Hepatocyte (in vitro differentiated cells): ENCODE results near the gene WIZ. TPM values are rescaled to one million over a fixed set of nuclear protein-coding genes. Genes with fewer than 3 reads are reported as not detected.

ENCODE experiments used
- DNase-seq: peaks from one replicate; pipeline ENCODE4 v3.0.0-alpha.2; 2016; ENCODE audit warnings: low spot score
- H2AFZ ChIP-seq: fragments of 200-600 bp; sonication (generic); 2 replicates; pipeline ENCODE4 v1.6.0; 2016; ENCODE audit warnings: antibody characterized with exemption, mild to moderate bottlenecking
- H3K27ac ChIP-seq: fragments of 200-600 bp; sonication (generic); 2 replicates; pipeline ENCODE4 v1.5.1; 2016; ENCODE audit warnings: mild to moderate bottlenecking
- H3K27me3 ChIP-seq: fragments of 200-600 bp; sonication (generic); 2 replicates; pipeline ENCODE4 v1.6.1; 2016
- H3K36me3 ChIP-seq: fragments of 200-600 bp; sonication (generic); replicated peaks from 2 replicates; pipeline ENCODE4 v1.5.1; 2016; ENCODE audit warnings: low read depth; ENCODE audit not compliant: insufficient read depth
- H3K4me1 ChIP-seq: fragments of 200-600 bp; sonication (generic); 2 replicates; pipeline ENCODE4 v1.5.1; 2016; ENCODE audit warnings: mild to moderate bottlenecking, moderate library complexity; ENCODE audit not compliant: insufficient read depth
- H3K4me2 ChIP-seq: fragments of 200-600 bp; sonication (generic); 2 replicates; pipeline ENCODE4 v1.6.0; 2016
- H3K4me3 ChIP-seq: fragments of 200-600 bp; sonication (generic); 2 replicates; pipeline ENCODE4 v1.5.1; 2016; ENCODE audit warnings: mild to moderate bottlenecking
- H3K79me2 ChIP-seq: fragments of 200-600 bp; sonication (generic); 2 replicates; pipeline ENCODE4 v1.6.0; 2017; ENCODE audit warnings: mild to moderate bottlenecking
- H3K9me2 ChIP-seq: fragments of 200-600 bp; sonication (generic); replicated peaks from 2 replicates; pipeline ENCODE4 v1.6.0; 2017; ENCODE audit warnings: mild to moderate bottlenecking; ENCODE audit not compliant: insufficient read depth
- H3K9me3 ChIP-seq: fragments of 200-600 bp; sonication (generic); 2 replicates; pipeline ENCODE4 v1.5.1; 2016; ENCODE audit warnings: low read depth, mild to moderate bottlenecking
- H4K20me1 ChIP-seq: fragments of 200-600 bp; sonication (generic); 2 replicates; pipeline ENCODE4 v1.6.0; 2016; ENCODE audit warnings: mild to moderate bottlenecking; ENCODE audit not compliant: insufficient read depth, poor library complexity, severe bottlenecking
- CTCF ChIP-seq: fragments of 200-600 bp; sonication (generic); IDR thresholded peaks from 2 replicates; pipeline ENCODE4 v1.5.1; 2016; ENCODE audit warnings: antibody characterized with exemption, mild to moderate bottlenecking; ENCODE audit not compliant: poor library complexity
- EZH2 ChIP-seq: fragments of 200-600 bp; sonication (generic); IDR thresholded peaks from 2 replicates; pipeline ENCODE4 v1.6.1; 2016; ENCODE audit warnings: antibody characterized with exemption, mild to moderate bottlenecking, borderline replicate concordance
- EZH2phosphoT487 ChIP-seq: fragments of 200-600 bp; sonication (generic); IDR thresholded peaks from one replicate; pipeline ENCODE4 v1.6.1; 2018; ENCODE audit warnings: antibody characterized with exemption, mild to moderate bottlenecking, low read depth, moderate library complexity; ENCODE audit not compliant: unreplicated experiment, severe bottlenecking
- WGBS: methylation state at CpG from one replicate; pipeline ENCODE4 v1.1.6; 2016; ENCODE audit warnings: low lambda C conversion rate; ENCODE audit errors: missing lambda C conversion rate; 5-methylcytosine and 5-hydroxymethylcytosine counted together
- polyA plus RNA-seq: library from polyadenylated mRNA; unstranded; fragments of >200 nt; fragmentation: Nextera tagmentation; extraction: Ambion mirVana; gene quantifications from 2 replicates; pipeline ENCODE4 v1.2.1, GENCODE V29; 2016
- total RNA-seq: library from RNA; depleted of rRNA; stranded (reverse); fragments of >200 nt; gene quantifications from 2 replicates; pipeline ENCODE4 v1.2.3, GENCODE V29; 2014

WIZ gene
- total and polyA plus RNA-seq, 2 experiments from 2014 or later: 18.6 to 24.5 TPM

GRCh38 chr19:15479391-15480345 is 29.9 kb upstream of the WIZ start, which contains the start of gene PGLYRP2:
Gene PGLYRP2 (minus strand): TSS chr19:15479501. CDS start chr19:15479371, 130 bp downstream.
- Histone ChIP-seq H3K36me3 (no peaks in the 10 kb centered on the region), H3K79me2 (no peaks in the 10 kb centered on the region), H3K4me1 (no peaks in the 10 kb centered on the region), H2AFZ (no peak within 1 kb of the TSS), H3K27me3 (no peaks in the 10 kb centered on the region), H4K20me1 (no peaks in the 10 kb centered on the region), H3K9me2 (no peaks in the 10 kb centered on the region), H3K4me3 (no peak within 1 kb of the TSS), H3K4me2 (no peak within 1 kb of the TSS), H3K27ac (no peak within 1 kb of the TSS), H3K9me3 (no peaks in the 10 kb centered on the region)
- no peak for DNase-seq
- TF ChIP-seq CTCF (no peak), EZH2phosphoT487 (no peak), EZH2 (no peak)
- WGBS: 88% methylated on average over 16 of the region's 16 CpGs

- Histone ChIP-seq H3K79me2 (no peaks in the 10 kb centered on the region), H2AFZ (no peak overlapping the region), H3K9me3 (no peaks in the 10 kb centered on the region), H4K20me1 (no peaks in the 10 kb centered on the region), H3K27ac (no peak overlapping the region), H3K4me2 (no peak overlapping the region), H3K4me3 (no peak overlapping the region), H3K9me2 (no peaks in the 10 kb centered on the region), H3K4me1 (no peaks in the 10 kb centered on the region), H3K36me3 (no peaks in the 10 kb centered on the region), H3K27me3 (no peaks in the 10 kb centered on the region)
- 78% methylated on average over 5 of the region's 5 CpGs for WGBS
- DNase-seq: no peak
- no peak for TF ChIP-seq CTCF
- no peak for TF ChIP-seq EZH2
- no peak for TF ChIP-seq EZH2phosphoT487
Measured at GRCh38 chr19:15476325-15476724, 26.6 kb upstream of the WIZ start.

- DNase-seq: no peak
- Histone ChIP-seq H3K79me2 (no peaks in the 10 kb centered on the region), H3K27ac (no peak overlapping the region), H3K27me3 (no peaks in the 10 kb centered on the region), H3K4me3 (no peak overlapping the region), H3K36me3 (no peaks in the 10 kb centered on the region), H3K4me1 (no peaks in the 10 kb centered on the region), H2AFZ (no peak overlapping the region), H3K9me3 (no peaks in the 10 kb centered on the region), H3K9me2 (no peaks in the 10 kb centered on the region), H4K20me1 (no peaks in the 10 kb centered on the region), H3K4me2 (no peak overlapping the region)
- WGBS: 91% methylated on average over 10 of the region's 10 CpGs
- TF ChIP-seq EZH2phosphoT487: no peak
- TF ChIP-seq CTCF: no peak
- TF ChIP-seq EZH2: no peak
Measured at GRCh38 chr19:15475611-15476010, 25.9 kb upstream of the WIZ start.
